Globus pallidus (tissue), 1 donor: Measurements from ENCODE around the gene MYO16.

Experiments
- DNase-seq: peaks from one replicate; pipeline ENCODE4 v3.0.0-alpha.2; 2015; ENCODE audit warnings: low spot score

Gene MYO16

GRCh38 chr13:109243311-109243951 is 614.0 kb downstream of the MYO16 start:
- DNase-seq = peak; percentile 47

- DNase-seq = no peak
These were observed 615.2 kb downstream of the MYO16 start for GRCh38 chr13:109244566-109244965.

- DNase-seq = no peak
These were observed 616.6 kb downstream of the MYO16 start for GRCh38 chr13:109246001-109246400.

- no peak for DNase-seq
These were observed 620.5 kb downstream of the MYO16 start for GRCh38 chr13:109249780-109250528.

GRCh38 chr13:109251956-109252355 is 622.5 kb downstream of the MYO16 start:
- no peak for DNase-seq

- no peak for DNase-seq
These were observed 623.9 kb downstream of the MYO16 start for GRCh38 chr13:109253316-109253715.

- DNase-seq = no peak
These were observed 624.9 kb downstream of the MYO16 start for GRCh38 chr13:109254274-109254673.

- DNase-seq = no peak
These were observed 625.9 kb downstream of the MYO16 start for GRCh38 chr13:109255141-109255856.

- DNase-seq = no peak
These were observed 627.7 kb downstream of the MYO16 start for GRCh38 chr13:109256866-109257760.
